HG02970 (cell line): ENCODE measurements around the gene CD3D.

Experiments used
- ATAC-seq: cut with Tn5 transposase; IDR thresholded peaks from one replicate; pipeline ENCODE4 v1.9.1; 2021; ENCODE audit warnings: mild to moderate bottlenecking, moderate library complexity, moderate number of reproducible peaks; ENCODE audit not compliant: unreplicated experiment, low FRiP score

The CD3D gene

DNA sequence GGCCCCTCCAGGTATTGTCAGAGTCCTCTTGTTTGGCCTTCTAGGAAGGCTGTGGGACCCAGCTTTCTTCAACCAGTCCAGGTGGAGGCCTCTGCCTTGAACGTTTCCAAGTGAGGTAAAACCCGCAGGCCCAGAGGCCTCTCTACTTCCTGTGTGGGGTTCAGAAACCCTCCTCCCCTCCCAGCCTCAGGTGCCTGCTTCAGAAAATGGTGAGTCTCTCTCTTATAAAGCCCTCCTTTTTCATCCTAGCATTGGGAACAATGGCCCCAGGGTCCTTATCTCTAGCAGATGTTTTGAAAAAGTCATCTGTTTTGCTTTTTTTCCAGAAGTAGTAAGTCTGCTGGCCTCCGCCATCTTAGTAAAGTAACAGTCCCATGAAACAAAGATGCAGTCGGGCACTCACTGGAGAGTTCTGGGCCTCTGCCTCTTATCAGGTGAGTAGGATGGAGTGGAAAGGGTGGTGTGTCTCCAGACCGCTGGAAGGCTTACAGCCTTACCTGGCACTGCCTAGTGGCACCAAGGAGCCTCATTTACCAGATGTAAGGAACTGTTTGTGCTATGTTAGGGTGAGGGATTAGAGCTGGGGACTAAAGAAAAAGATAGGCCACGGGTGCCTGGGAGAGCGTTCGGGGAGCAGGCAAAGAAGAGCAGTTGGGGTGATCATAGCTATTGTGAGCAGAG lies 37.8 kb downstream of the CD3D start, which contains the start of gene CD3E:
Gene CD3E (plus strand): TSS at position 163 of the 681 bp plus-strand sequence. CDS start 223 bp downstream, at position 386.
- no peak for ATAC-seq

- ATAC-seq = no peak
These were observed 38.3 kb downstream of the CD3D start for GRCh38 chr11:118304227-118304567.

GRCh38 chr11:118301600-118302195 lies 40.8 kb downstream of the CD3D start:
- no peak for ATAC-seq

GRCh38 chr11:118295815-118296454 lies 46.6 kb downstream of the CD3D start:
- no peak for ATAC-seq

- ATAC-seq = no peak
These were observed 47.3 kb downstream of the CD3D start for GRCh38 chr11:118295199-118295598.

GRCh38 chr11:118294053-118294452 lies 48.5 kb downstream of the CD3D start:
- no peak for ATAC-seq

DNA sequence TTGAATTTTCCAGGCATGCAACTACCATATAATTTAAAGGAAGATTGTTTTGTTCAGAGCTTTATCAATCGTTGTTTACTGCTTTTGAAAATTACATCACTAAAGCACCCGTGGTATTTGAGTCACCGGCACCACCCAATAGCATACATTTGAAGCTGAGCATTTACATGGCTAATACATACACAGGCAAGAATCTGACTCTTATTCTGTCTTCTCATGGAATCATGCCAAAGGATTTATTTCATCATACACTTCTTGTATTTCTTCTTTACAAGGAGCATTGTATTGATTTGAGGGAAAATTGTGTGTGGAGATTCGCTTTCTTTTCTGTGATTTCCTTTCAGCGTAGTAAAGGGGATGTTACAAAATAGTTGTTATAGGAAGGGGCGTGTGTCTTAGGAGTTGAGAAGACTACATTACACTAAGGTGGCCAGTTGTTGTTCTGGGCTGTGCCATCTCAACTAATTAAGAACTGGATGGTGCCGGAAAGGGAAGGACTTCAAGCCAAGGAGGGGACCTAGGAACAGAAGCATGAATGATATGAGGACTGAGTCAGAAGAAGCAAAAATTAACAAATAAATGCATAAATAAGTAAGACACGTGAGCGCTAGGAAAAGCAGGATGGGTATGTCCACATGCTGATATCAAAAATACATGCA lies 50.9 kb downstream of the CD3D start:
- ATAC-seq = no peak

DNA sequence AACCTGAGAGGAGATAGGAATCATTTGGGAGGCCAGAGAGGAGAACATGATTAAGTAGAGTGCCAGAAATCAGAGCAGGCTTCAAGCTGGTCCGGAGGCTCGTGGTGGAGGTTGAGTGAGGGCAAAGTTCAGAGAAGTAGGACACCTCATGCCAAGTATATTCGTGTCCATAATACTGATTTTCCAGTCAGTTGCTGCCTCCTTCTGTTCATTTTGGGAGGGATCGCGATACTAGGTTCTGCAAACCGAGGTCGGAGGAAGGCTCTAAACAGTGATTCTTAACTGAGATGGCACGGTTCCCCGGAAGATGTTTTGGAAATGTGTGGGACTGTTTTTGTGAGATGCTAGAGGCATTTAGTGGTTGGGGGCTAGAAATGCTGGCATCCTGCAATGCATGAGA lies 51.6 kb downstream of the CD3D start:
- ATAC-seq = no peak

DNA sequence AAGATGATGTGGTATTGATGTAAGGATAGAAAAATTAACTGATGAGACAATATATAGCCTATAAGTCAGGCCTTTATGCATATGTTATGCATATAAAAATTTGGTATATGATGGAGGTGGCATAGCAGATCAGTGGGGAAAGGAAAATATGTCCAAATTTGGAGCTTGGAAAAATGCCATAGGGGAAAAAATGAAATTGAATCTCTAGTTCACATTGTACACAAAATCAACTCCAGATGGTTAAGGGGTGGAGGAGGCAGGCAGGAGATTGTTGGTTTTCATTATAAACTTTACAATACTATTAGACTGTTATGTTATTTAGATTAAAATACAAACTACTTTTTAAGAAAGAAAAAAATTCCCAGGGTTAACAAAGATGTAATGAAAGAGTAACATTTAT lies 53.1 kb downstream of the CD3D start:
- ATAC-seq = no peak
